SK-N-MC (cell line): Measurements from ENCODE around the gene CDC42.

Source experiments
- DNase-seq: peaks from one replicate; pipeline ENCODE4 v3.0.0-alpha.2; 2011; ENCODE audit warnings: low read depth, low spot score
- H3K27ac ChIP-seq: fragments of 200-600 bp; sonication (generic); 2 replicates; pipeline ENCODE4 v1.5.1; 2016; ENCODE audit warnings: mixed run types
- H3K36me3 ChIP-seq: fragments of 200-600 bp; sonication (generic); 2 replicates; pipeline ENCODE4 v1.6.1; 2017; ENCODE audit warnings: antibody characterized with exemption, low read length, mixed read lengths; ENCODE audit not compliant: insufficient read depth
- H3K4me3 ChIP-seq: fragments of 200-600 bp; sonication (generic); 2 replicates; pipeline ENCODE4 v1.5.1; 2016
- H3K9ac ChIP-seq: fragments of 200-600 bp; sonication (generic); 2 replicates; pipeline ENCODE4 v1.8.0; 2017; ENCODE audit warnings: mixed run types, mixed read lengths; ENCODE audit not compliant: insufficient read length
- H3K9me3 ChIP-seq: fragments of 200-600 bp; sonication (generic); 2 replicates; pipeline ENCODE4 v1.6.1; 2017; ENCODE audit warnings: low read depth, mild to moderate bottlenecking, antibody characterized with exemption, low read length, moderate library complexity, mixed read lengths
- EZH2 ChIP-seq: fragments of 200-600 bp; sonication (generic); IDR thresholded peaks from one replicate; pipeline ENCODE4 v1.6.1; 2017; ENCODE audit warnings: antibody characterized with exemption
- FOXP2 ChIP-seq: optimal IDR thresholded peaks from 2 replicates; pipeline ENCODE3; 2011; ENCODE audit warnings: mild to moderate bottlenecking, moderate library complexity; ENCODE audit not compliant: insufficient read depth; ENCODE audit errors: extremely low read length, control extremely low read depth
- POLR2AphosphoS5 ChIP-seq: IDR thresholded peaks from 2 replicates; pipeline ENCODE4 v1.6.1; 2012; ENCODE audit warnings: mild to moderate bottlenecking, low read depth, low read length, borderline replicate concordance

The CDC42 gene

GRCh38 chr1:22115286-22115685, 62.8 kb downstream of the CDC42 start:
- TF ChIP-seq POLR2AphosphoS5 (no peak), FOXP2 (no peak), EZH2 (no peak)
- no peaks in the 10 kb centered on the region; the same call in 1 of the 2 replicates for H3K36me3 ChIP-seq
- H3K27ac ChIP-seq, result no peak overlapping the region
- H3K4me3 ChIP-seq, result no peak overlapping the region
- no peak overlapping the region for H3K9ac ChIP-seq
- no peak for DNase-seq
- no peaks in the 10 kb centered on the region for H3K9me3 ChIP-seq

- DNase-seq, result no peak
- Histone ChIP-seq H3K36me3 (no peaks in the 10 kb centered on the region; the same call in 1 of the 2 replicates), H3K9ac (no peak overlapping the region), H3K9me3 (no peaks in the 10 kb centered on the region), H3K4me3 (no peak overlapping the region), H3K27ac (no peak overlapping the region)
- TF ChIP-seq EZH2 (no peak), FOXP2 (no peak), POLR2AphosphoS5 (no peak)
These were observed 64.7 kb downstream of the CDC42 start for GRCh38 chr1:22117238-22117637.

GRCh38 chr1:22117851-22118250, 65.3 kb downstream of the CDC42 start:
- Histone ChIP-seq H3K4me3 (no peak overlapping the region), H3K9me3 (no peaks in the 10 kb centered on the region), H3K27ac (no peak overlapping the region), H3K9ac (no peak overlapping the region), H3K36me3 (no peaks in the 10 kb centered on the region; the same call in 1 of the 2 replicates)
- DNase-seq, result no peak
- no peak for TF ChIP-seq FOXP2
- no peak for TF ChIP-seq EZH2
- no peak for TF ChIP-seq POLR2AphosphoS5

DNA sequence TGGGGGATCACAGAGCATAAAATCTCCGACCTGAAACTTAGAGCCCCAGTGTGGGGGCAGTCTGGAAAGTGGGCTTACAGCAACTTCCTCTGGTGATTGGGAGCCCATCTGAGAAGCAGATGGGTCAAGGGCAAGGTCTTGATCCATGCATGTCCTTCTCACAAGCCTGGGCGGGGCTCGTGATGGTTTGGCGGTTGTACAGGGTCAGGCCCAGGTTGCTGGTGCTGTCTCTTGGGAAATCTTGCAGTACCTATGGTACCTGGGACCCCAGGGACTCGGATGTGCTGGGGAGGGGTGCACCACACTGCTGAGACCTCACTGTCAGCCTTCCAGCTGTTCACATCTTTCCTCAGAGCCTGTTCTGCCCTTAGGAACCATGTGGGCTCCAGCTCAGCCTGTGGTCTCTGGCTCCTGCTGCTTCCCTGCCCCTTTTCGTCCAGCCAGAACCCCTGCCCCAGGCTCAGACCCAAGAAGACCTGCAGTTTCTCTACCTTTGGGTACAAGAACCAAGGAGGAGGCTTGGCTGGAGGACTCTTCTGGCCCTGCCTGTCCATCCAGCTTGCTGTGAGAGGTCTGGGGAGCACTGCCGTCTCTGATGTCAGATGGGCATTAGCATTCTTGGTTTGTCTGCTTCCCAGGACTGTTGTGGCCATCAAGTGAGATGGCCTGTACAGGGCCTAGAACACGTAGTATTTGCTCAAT, 65.9 kb downstream of the CDC42 start:
- no peaks in the 10 kb centered on the region; the same call in 1 of the 2 replicates for H3K36me3 ChIP-seq
- no peak overlapping the region for H3K4me3 ChIP-seq
- H3K9ac ChIP-seq, result no peak overlapping the region
- no peak for DNase-seq
- H3K9me3 ChIP-seq, result no peaks in the 10 kb centered on the region
- no peak overlapping the region for H3K27ac ChIP-seq
- TF ChIP-seq POLR2AphosphoS5 (no peak), EZH2 (no peak), FOXP2 (no peak)

DNA sequence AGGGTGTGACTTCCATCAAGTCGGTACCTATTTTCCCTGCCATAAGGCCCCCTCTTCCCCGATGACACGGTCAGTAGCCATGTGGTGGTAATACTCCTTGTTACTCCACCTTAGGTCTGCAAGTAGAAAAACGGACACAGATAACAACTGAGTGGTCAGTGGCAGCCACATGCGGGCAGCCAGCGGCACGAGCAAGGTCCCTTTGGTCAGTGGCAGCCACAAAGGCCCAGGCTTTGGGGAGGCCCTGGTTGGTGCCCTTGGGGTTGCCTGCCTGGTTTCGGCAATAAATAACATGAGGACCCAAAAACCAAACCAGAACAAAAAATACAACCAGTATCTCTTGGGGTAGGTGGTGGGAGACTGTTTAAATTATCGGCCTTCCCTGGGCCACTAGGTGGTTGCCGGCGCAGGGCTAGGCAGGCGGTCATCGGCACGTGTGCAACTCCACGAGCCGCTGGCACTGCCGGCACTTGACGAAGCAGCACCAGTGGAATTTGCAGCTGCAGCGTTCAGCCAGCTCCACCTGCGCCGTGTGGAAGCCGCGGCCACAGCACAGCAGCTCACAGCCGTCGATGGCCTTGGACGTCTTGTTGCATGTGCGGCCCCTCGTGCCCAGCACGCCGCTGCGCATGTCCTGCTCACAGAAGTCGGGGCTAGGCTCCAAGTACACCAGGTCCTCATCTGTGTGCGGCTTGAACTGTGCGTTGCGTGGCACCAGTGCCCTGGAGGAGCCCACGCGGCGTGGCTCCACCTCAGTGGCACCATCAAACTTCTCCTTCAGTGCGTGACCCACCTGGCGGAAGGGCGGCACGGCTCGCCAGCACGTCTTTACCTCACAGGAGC, 67.3 kb downstream of the CDC42 start:
- no peak overlapping the region for H3K27ac ChIP-seq
- TF ChIP-seq EZH2 (no peak), POLR2AphosphoS5 (no peak), FOXP2 (no peak)
- H3K4me3 ChIP-seq, result no peak overlapping the region
- no peak for DNase-seq
- no peaks in the 10 kb centered on the region; the same call in 1 of the 2 replicates for H3K36me3 ChIP-seq
- H3K9ac ChIP-seq, result no peak overlapping the region
- H3K9me3 ChIP-seq, result no peaks in the 10 kb centered on the region

DNA sequence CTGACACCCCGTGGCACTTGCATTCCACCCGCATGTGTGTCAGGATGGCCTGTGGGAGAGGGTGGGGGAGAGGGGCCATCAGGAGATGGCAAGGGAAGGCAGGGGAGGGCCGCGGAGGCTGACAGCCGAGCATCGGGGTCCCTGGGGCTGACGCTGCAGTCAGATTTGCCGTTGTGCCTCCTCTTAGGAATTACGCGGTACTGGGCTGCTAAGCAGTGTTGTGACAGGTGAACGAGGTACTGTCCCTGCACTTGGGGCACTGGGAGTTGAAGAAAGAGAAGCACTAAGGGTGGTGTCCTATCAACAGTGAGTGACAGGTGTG, 67.9 kb downstream of the CDC42 start:
- Histone ChIP-seq H3K27ac (no peak overlapping the region), H3K36me3 (no peaks in the 10 kb centered on the region; the same call in 1 of the 2 replicates), H3K9me3 (no peaks in the 10 kb centered on the region), H3K4me3 (no peak overlapping the region), H3K9ac (no peak overlapping the region)
- TF ChIP-seq EZH2 (no peak), POLR2AphosphoS5 (no peak; the same call in 1 of the 2 replicates)
- DNase-seq, result no peak

- TF ChIP-seq FOXP2, result no peak
- no peak; the same call in 1 of the 2 replicates for TF ChIP-seq POLR2AphosphoS5
- no peak for TF ChIP-seq EZH2
- no peaks in the 10 kb centered on the region; the same call in 1 of the 2 replicates for H3K36me3 ChIP-seq
- no peak overlapping the region for H3K27ac ChIP-seq
- DNase-seq, result peak; percentile 30
- H3K9me3 ChIP-seq, result no peaks in the 10 kb centered on the region
- no peak overlapping the region for H3K9ac ChIP-seq
- H3K4me3 ChIP-seq, result no peak overlapping the region
These were observed 69.0 kb downstream of the CDC42 start for GRCh38 chr1:22121421-22121911.

GRCh38 chr1:22122273-22123070, 70.0 kb downstream of the CDC42 start:
- H3K4me3 ChIP-seq, result no peak overlapping the region
- H3K9me3 ChIP-seq, result no peaks in the 10 kb centered on the region
- H3K27ac ChIP-seq, result no peak overlapping the region
- no peak for TF ChIP-seq POLR2AphosphoS5
- TF ChIP-seq FOXP2, result no peak
- no peak for TF ChIP-seq EZH2
- H3K36me3 ChIP-seq, result no peaks in the 10 kb centered on the region; the same call in 1 of the 2 replicates
- no peak overlapping the region for H3K9ac ChIP-seq
- no peak for DNase-seq
